Right cardiac atrium (tissue), 5 donors: ENCODE results near the gene SLC19A1. TPM values are rescaled to one million over a fixed set of nuclear protein-coding genes. Genes with fewer than 3 reads are reported as not detected.
"Not testable (repeated sequence)": the region's sequence is repeated elsewhere in the genome, so short reads cannot be mapped to it uniquely, and the experiment has no call there.

Experiments
- ATAC-seq, 2 donors: fragments of 200-7000 bp; cut with Tn5 transposase; one replicate each; pipeline versions ENCODE4 v1.8.0 to v1.9.1; 2020; ENCODE audit warnings: moderate library complexity in 2 of 2, mild to moderate bottlenecking in 1 of 2
- DNase-seq, 3 donors: peaks; one replicate each; pipeline ENCODE4 v3.0.0-alpha.2; 2020
- H3K27ac ChIP-seq: one replicate; pipeline ENCODE4 v1.5.1; 2013; ENCODE audit warnings: mild to moderate bottlenecking, low read length, control low read depth, moderate library complexity
- H3K27me3 ChIP-seq: one replicate; pipeline ENCODE4 v1.6.1; 2013; ENCODE audit not compliant: control insufficient read depth, insufficient read depth
- H3K4me1 ChIP-seq: one replicate; pipeline ENCODE4 v1.6.1; 2013; ENCODE audit warnings: low read length; ENCODE audit not compliant: control insufficient read depth, insufficient read depth
- H3K4me3 ChIP-seq: one replicate; pipeline ENCODE4 v1.5.1; 2013; ENCODE audit warnings: low read length, control low read depth
- H3K9me3 ChIP-seq: one replicate; pipeline ENCODE4 v1.6.1; 2013; ENCODE audit warnings: low read length; ENCODE audit not compliant: control insufficient read depth
- WGBS: extraction: QIAGEN DNeasy Blood & Tissue Kit; methylation state at CpG from one replicate; pipeline ENCODE4 v1.1.7; 2013; 5-methylcytosine and 5-hydroxymethylcytosine counted together
- intact Hi-C, 4 donors: fragments of 100-400 bp; cut with DNase I; formaldehyde crosslinking; loops; one replicate each; pipeline versions ENCODE4 v1.11.0 to v1.14.0; 2022 to 2023
- polyA plus RNA-seq: library from polyadenylated mRNA; stranded (reverse); fragments of 200-250 nt; gene quantifications from one replicate; pipeline ENCODE4 v1.2.3, GENCODE V29; 2013
- total RNA-seq, 4 donors: library from RNA; stranded (reverse); fragmentation: NEBNext Ultra II Directional; extraction: Animal tissue kit (Norgen Biotek cat#: 25700); gene quantifications; one replicate each; pipeline ENCODE4 v1.2.1, GENCODE V29; 2021
- donor health status: healthy with polysubstance abuse.
- donor health status: DM: no; HTN: yes; CAD: no.
- donor health status: DM: no; HTN: no; CAD: no.
- donor health status: DM: no; HTN: yes; CAD: no; lungs with severe emphysema.
- donor health status: DM: yes; HTN: yes; CAD: no.

The SLC19A1 gene
- total and polyA plus RNA-seq, 5 donors = 2.3 to 5.0 (median 3.9) TPM

GRCh38 chr21:45568383-45568782 is 26.1 kb upstream of the SLC19A1 start:
- no peaks in the 10 kb centered on the region for H3K27me3 ChIP-seq
- ATAC-seq = no peak

DNA sequence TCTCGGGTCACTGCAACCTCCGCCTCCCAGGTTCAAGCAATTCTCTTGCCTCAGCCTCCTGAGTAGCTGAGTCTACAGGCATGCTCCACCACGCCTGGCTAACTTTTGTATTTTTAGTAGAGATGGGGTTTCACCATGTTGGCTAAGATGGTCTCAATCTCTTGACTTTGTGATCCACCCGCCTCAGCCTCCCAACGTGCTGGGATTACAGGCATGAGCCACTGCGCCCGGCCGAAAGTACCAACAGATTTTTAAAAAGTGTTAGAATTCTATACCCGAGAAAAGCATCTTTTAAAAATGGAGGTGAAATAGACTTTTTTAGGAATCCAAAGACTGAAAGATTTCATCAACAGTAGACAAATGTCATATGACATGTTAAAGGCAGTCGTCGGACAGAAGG is 21.9 kb upstream of the SLC19A1 start:
- H3K4me1 ChIP-seq, H3K27ac ChIP-seq, H3K27me3 ChIP-seq, H3K9me3 ChIP-seq, DNase-seq, ATAC-seq, H3K4me3 ChIP-seq: not testable (repeated sequence)
- 93% methylated on average over 11 of the region's 11 CpGs for WGBS
- intact Hi-C loops = loop anchor here in 1 of 4 donors (10.0 kb wide), 1 partner anchor 351 kb away; no protein-coding TSS in a partner anchor

More at GRCh38 chr21:45568383-45568782, 26.1 kb upstream of the SLC19A1 start:
- no peak overlapping the region for H3K27ac ChIP-seq
- no peaks in the 10 kb centered on the region for H3K9me3 ChIP-seq
- no peak overlapping the region for H3K4me3 ChIP-seq
- no peak for DNase-seq
- no peaks in the 10 kb centered on the region for H3K4me1 ChIP-seq
- intact Hi-C loops = loop anchor here in 1 of 4 donors (10.0 kb wide), 1 partner anchor 346 kb away; no protein-coding TSS in a partner anchor
- 83% methylated on average over 3 of the region's 3 CpGs for WGBS

- Histone ChIP-seq H3K27ac (no peak overlapping the region), H3K9me3 (no peaks in the 10 kb centered on the region), H3K27me3 (no peaks in the 10 kb centered on the region), H3K4me1 (no peaks in the 10 kb centered on the region), H3K4me3 (no peak overlapping the region)
- 50% methylated on average over 6 of the region's 6 CpGs for WGBS
- intact Hi-C loops = loop anchor here in 1 of 4 donors (10.0 kb wide), 1 partner anchor 352 kb away; no protein-coding TSS in a partner anchor
- no peak for ATAC-seq
- no peak for DNase-seq
Observed at GRCh38 chr21:45562965-45563364, 20.7 kb upstream of the SLC19A1 start.

GRCh38 chr21:45562402-45562801 is 20.2 kb upstream of the SLC19A1 start:
- ATAC-seq = no peak
- DNase-seq = no peak
- Histone ChIP-seq H3K27me3 (no peaks in the 10 kb centered on the region), H3K9me3 (no peaks in the 10 kb centered on the region), H3K4me3 (no peak overlapping the region), H3K4me1 (no peaks in the 10 kb centered on the region), H3K27ac (no peak overlapping the region)
- WGBS = 59% methylated on average over 10 of the region's 10 CpGs
- intact Hi-C loops = loop anchor here in 1 of 4 donors (10.0 kb wide), 1 partner anchor 352 kb away; no protein-coding TSS in a partner anchor

DNA sequence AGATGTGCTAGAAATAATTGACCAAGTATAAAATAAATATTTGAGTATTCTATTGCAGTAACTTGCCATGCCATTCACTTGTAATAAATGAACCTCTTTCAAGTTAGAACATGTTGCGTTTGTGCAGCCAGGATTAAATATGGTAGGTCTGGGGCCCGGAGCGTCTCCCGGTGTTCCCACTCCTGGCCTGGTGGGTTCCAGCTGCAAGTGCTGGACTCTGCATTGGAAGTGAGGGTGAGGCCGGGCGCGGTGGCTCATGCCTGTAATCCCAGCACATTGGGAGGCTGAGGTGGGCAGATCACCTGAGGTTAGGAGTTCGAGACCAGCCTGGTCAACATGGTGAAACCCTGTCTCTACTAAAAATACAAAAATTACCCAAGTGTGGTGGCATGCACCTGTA is 19.0 kb upstream of the SLC19A1 start:
- H3K9me3 ChIP-seq, H3K4me1 ChIP-seq, H3K27ac ChIP-seq, H3K4me3 ChIP-seq, ATAC-seq, DNase-seq, H3K27me3 ChIP-seq: not testable (repeated sequence)
- 89% methylated on average over 8 of the region's 8 CpGs for WGBS
- intact Hi-C loops = loop anchor here in 1 of 4 donors (10.0 kb wide), 1 partner anchor 354 kb away; no protein-coding TSS in a partner anchor

DNA sequence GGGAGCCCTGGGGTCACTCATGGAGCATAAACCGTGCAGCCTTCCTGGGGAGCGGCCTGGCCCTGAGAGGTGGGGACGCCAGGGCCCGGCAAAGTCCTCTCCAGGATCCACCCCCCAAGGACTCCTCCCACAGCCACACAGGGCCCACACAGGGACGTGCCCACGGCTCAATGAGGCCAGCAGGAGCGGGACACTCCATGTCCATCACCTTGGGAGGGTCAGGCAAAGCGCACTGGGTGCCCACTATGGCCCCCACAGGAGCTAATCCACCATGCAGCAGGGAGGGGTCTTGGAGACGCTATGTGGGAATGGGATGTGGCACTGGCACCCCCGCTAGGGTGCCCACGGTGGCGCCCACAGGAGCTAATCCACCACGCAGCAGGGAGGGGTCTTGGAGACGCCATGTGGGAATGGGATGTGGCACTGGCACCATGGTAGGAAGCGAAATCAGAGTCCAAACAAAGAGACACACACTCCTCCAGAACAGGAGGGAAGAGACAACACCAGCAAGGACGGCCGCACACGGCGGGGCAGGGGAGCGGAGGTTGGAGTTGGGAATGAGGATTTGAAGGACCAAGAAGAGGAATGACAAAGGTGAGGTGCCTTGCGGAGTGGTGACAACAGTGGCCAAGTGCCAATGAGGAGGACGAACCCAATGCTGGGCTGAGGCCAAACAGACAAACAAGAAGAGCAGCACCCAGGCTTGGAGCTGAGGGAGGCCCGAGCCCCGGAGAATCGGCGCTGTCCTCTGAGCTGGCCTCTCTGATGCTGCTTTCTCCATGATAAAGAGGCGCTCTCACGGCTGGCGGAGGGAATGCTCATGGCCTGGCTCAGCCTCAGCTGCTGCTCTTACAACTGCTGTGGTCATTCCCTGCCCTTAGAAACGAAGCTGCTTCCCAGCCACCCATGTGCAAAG is 18.1 kb upstream of the SLC19A1 start:
- Histone ChIP-seq H3K4me1 (no peaks in the 10 kb centered on the region), H3K27ac (no peak overlapping the region), H3K27me3 (no peaks in the 10 kb centered on the region), H3K4me3 (no peak overlapping the region), H3K9me3 (no peaks in the 10 kb centered on the region)
- intact Hi-C loops = loop anchor here in 1 of 4 donors (10.0 kb wide), 1 partner anchor 354 kb away; no protein-coding TSS in a partner anchor
- WGBS = 76% methylated on average over 30 of the region's 30 CpGs
- peak in 2 of 3 donors; percentile 26 to 50 for DNase-seq
- no peak for ATAC-seq

DNA sequence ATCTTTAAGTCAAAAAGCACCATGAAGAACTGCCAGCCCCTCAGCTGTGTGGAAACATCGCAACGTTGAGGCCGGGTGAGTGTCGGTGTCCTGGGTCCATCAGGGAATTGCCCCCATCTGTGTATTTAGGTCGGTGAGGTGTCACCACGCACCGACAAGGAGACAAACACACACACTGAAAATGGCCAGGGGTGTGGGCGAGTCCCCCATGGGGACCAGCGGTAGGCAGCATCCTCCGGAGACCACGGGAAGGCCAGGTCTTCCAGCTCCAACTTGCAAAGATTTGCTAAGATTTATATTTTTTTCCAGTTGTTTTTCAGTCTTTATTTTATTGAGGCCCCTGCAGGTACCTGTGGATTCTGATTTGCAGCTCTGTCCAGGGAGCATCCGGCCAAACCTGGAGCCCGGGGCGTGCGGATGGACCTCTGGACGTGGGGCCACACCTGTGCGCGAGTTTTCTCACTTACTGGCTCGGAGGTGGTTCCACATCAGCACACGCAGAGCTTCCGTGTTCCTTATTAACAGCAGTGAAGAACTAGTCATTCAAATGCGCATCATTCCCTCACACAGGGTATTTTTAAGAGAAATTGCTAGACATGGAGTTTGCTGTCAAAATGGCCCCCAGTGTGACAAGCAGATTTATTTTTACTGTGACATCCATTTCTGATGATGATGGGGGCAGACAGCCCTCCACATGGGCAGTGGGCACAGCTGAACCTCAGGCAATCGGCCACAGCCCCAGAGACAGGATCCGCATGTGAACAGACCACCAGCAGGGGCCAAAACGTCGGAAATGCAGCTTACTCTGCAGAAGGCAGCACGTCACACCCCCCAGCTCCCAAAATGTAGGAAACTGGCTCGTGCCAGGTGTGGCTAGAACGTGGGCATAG is 17.2 kb upstream of the SLC19A1 start:
- peak in 1 of 3 donors; percentile 34 for DNase-seq
- no peak overlapping the region for H3K27ac ChIP-seq
- intact Hi-C loops = loop anchor here in 3 of 4 donors (5.0 to 10.0 kb wide), 5 partner anchors 38 to 365 kb away; no protein-coding TSS in a partner anchor
- H3K27me3 ChIP-seq = no peaks in the 10 kb centered on the region
- 80% methylated on average over 29 of the region's 29 CpGs for WGBS
- H3K4me1 ChIP-seq = no peaks in the 10 kb centered on the region
- H3K9me3 ChIP-seq = no peaks in the 10 kb centered on the region
- no peak overlapping the region for H3K4me3 ChIP-seq
- ATAC-seq = no peak

- ATAC-seq = no peak
- intact Hi-C loops = loop anchor here in 3 of 4 donors (5.0 to 10.0 kb wide), 4 partner anchors 39 to 367 kb away; no protein-coding TSS in a partner anchor
Observed at GRCh38 chr21:45558044-45558721, 15.9 kb upstream of the SLC19A1 start.

GRCh38 chr21:45557616-45558043 is 15.4 kb upstream of the SLC19A1 start:
- intact Hi-C loops = loop anchor here (2.0 to 10.0 kb wide), 5 partner anchors 40 to 367 kb away; no protein-coding TSS in a partner anchor
- WGBS = 74% methylated on average over 14 of the region's 14 CpGs
- Histone ChIP-seq H3K4me3 (no peak overlapping the region), H3K27me3 (no peaks in the 10 kb centered on the region), H3K27ac (no peak overlapping the region), H3K4me1 (no peaks in the 10 kb centered on the region), H3K9me3 (no peaks in the 10 kb centered on the region)
- no peak for ATAC-seq
- DNase-seq = no peak

More at GRCh38 chr21:45558044-45558721, 15.9 kb upstream of the SLC19A1 start:
- Histone ChIP-seq H3K4me1 (no peaks in the 10 kb centered on the region), H3K9me3 (no peaks in the 10 kb centered on the region), H3K27ac (no peak overlapping the region), H3K27me3 (no peaks in the 10 kb centered on the region), H3K4me3 (no peak overlapping the region)
- 78% methylated on average over 26 of the region's 26 CpGs for WGBS
- DNase-seq = peak in 1 of 3 donors; percentile 32
